Stimulated activated CD4-positive, alpha-beta T cell treated with anti-CD3 and anti-CD28 coated beads, Interleukin-2, amount 100 ng/mL, for 48 hours (primary cell): ENCODE results near the gene COQ4.
A peak's percentile ranks its signal among the peaks of the same experiment; 100 is the strongest.
"Not testable (repeated sequence)": the region's sequence is repeated elsewhere in the genome, so short reads cannot be mapped to it uniquely, and the experiment has no call there.

Experiments
- DNase-seq, 2 donors: peaks; one replicate each; pipeline ENCODE4 v3.0.0-alpha.2; 2020

Gene COQ4

GRCh38 chr9:128322404-128323211, at the start of gene COQ4, which contains the start of gene TRUB2:
Gene COQ4, plus strand, starts transcription at chr9:128322839. Its CDS starts 20 bp downstream, at chr9:128322859.
Gene TRUB2, minus strand, starts transcription at chr9:128322447. Its CDS starts 39 bp downstream, at chr9:128322408.
- peak; percentile 88 to 90 for DNase-seq

- no peak for DNase-seq
Measured at GRCh38 chr9:128274245-128274644, 48.4 kb upstream of the COQ4 start.

DNA sequence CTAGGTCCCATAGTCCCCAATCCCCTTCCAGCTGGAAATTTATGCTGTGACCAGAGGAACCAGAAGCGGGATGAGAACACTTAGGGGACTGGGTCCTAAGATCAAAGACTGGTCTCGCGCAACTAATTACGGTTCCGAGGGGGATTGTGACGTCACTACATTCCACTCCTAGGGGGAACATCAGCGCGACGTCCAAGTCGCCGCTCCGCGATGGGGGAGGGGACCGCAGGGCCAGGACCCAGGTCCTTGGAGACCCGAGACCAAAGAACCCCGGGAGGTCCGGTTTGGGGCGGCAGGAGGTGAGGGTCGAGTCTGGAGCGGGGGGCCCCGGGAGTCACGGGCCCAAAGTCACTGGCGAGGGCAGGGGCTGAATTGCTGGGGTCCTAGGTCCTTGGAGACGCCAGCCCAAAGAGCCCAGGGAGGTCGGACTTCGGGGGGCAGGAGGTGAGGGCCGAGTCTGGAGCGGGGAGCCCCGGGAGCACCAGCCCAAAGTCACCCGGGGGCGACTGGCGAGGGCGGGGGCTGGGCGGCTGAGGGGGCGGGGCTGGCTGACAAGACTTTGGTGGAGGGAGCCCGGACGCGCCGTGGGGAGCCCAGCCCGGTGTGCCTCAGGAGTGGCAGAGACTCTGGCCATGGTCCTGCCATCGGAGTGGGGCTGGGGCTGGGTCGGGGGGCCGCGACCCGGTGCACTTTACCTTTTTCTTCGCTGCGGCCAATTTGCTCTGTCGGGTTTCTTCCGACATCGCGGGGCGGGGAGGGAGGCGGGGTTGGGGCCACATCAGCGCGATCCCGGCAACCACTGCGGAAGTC, 47.2 kb upstream of the COQ4 start, which contains the start of gene GOLGA2:
Gene GOLGA2 (minus strand): TSS at position 810 of the 810 bp plus-strand sequence. CDS start 31 bp downstream, at position 779.
- no peak for DNase-seq

DNA sequence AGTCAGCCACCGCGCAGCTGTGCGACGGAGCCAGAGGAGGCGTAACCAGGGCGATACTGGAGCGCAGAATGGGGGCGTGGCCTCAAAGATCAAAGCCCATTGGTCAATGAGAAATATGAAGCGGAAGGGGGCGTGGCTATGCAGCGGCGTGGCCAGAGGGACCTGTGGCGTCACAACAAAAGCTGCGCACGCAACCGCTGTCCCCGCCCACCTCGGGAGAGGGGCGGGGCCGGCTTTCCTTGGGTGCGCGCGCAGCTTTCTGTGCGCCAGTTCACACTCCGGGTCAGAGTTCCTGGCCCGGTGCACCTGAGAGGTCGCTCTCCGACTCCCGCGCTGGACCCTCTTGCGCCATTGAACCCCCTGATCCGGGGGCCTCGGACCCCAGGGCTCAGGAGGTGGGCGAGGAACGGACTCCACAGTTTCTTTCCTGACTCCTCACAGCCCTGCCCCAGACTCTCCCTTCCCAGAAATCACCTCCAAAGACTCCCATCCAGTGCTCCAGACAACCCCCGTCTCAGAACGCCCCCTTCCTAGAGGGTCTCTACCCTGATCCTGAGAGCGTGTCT, 46.5 kb upstream of the COQ4 start, which contains the start of gene SWI5:
Gene SWI5 (plus strand): TSS at position 269 of the 566 bp plus-strand sequence.
- DNase-seq: peak; percentile 100

DNA sequence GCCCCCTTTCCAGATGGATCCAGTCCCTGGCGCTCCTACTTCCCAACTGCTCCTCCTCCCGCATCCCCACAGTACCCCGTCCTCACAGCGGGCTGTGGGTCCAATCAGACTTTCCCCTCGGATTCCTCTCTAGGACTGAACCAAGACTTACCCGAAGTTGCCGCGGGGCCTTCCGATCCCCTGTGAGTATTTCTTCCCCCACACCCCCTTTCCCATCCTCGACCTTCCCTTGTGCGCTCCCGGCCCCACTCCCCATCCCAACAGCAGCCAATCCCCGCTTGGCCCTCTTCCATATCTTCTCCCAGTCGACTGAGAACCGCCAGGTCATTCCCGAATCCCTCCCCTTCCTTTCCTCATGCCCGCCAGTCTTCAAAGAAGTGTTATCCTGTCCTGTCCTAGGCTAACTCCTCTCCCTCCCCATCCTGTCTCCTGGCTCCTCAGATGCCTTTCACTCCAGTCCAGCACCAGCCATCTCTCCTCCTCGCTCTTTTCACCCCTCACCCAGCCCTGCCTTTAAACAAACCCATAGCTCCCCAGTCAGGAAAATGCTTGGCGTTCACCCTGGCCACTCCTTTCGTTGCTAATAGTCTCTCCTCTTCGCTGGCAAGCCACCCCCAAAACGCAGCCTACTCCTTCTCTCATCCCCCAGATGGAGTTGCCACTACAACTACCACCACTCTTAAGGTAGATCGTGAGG, 45.9 kb upstream of the COQ4 start:
- DNase-seq: no peak

DNA sequence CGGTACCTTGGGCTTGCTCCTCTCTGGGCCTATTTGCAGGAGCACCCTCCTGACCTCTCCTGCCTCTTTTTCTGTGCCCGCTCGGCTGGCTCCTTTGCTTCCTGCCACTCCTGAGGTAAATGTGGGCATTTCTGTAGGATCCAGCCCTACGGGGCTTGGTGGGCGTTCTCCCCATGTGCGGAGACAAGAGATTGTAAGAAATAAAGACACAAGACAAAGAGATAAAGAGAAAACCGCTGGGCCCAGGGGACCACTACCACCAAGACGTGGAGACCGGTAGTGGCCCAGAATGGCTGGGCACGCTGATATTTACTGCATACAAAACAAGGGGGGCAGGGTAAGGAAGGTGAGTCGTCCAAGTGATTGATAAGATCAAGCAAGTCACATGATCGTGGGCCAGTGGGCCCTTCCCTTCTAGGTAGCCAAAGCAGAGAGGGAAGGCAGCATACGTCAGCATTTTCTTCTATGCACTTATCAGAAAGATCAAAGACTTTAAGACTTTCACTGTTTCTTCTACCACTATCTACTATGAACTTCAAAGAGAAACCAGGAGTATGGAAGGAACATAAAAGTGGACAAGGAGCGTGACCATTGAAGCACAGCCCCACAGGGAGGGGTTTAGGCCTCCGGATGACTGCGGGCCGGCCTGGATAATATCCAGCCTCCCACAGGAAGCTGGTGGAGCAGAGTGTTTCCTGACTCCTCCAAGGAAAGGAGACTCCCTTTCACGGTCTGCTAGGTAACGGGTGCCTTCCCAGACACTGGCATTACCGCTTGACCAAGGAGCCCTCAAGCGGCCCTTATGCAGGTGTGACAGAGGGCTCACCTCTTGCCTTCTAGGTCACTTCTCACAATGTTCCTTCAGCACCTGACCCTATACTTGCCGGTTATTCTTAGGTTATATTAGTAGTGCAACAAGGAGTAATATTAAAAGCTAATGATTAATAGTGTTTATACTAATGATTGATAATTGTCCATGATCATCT, 43.3 kb upstream of the COQ4 start:
- not testable (repeated sequence) for DNase-seq

DNA sequence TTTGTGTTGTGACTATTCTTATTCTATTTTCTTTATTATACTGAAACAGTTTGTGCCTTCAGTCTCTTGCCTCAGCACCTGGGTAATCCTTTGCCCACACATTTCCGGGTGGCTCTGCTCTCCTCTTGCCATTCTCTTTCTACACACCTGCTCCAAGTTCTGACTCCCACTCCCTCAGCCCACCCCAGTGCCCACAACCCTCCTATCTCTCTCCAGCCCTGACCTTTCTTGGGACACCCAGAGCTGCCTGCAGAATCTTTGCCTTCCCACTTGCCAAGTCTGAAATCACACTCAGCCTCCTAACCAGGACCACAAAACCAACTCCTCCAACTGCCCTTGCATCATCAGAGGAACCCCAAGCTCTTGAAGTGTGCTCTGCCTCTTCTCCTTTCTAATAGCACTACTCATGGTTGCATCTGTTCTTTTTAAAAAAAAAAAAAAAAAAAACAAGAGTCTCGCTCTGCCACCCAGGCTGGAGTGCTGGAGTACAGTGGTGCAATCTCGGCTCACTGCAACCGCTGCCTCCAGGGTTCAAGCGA, 42.5 kb upstream of the COQ4 start:
- DNase-seq: no peak

DNA sequence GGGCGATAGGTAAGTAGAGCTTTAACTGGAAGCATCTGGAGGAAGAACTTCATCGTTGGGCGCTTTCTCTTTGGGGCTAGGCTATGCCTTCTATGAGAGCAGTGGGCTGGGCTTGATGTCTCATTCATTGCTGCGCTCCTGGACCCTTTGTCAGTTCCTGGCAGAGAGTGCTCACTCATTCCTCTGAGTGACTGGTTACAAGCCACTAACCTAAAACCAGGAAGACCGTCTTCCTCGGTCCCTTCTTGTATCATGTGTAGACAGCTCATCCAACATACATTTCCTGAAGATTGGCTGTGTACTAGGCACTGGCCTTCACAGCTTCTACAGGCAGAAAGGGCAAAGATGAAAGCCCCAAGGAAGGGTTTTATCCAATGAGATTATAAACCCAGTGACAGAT, 40.1 kb upstream of the COQ4 start:
- no peak for DNase-seq

DNA sequence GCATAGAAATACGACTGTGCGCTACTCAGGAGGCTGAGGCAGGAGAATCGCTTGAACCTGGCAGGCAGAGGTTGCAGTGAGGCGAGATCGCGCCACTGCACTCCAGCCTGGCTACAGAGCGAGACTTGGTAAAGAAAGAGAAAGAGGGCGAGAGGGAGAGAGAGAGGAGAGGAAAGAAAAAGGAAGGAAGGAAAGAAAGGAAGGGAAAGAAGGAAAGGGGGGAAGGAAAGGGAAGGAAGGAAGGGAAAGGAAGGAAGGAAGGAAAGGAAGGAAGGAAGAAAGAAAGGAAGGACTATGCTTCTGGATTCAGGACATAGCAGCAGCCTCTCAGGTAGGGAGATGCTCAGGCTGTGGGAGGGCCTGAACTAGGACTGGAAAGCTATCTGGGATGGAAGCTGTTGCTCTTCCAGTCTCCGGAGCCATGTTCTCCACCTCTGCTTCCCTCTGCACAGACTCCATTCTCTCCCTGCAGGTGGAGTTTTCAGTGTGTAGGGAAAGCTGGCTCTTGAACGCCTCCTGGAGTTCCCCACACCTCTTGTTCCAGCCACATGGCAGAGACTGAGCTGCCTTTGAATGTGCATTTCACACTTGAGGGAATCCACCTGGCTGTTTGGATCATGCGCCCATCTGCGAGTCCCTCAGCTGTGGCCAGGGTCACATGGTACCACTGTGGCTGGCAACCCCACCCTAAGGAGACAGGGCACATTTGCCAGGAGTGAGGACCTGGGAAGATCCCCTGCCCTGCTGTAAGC, 37.4 kb upstream of the COQ4 start:
- DNase-seq: no peak

GRCh38 chr9:128286440-128286839, 36.2 kb upstream of the COQ4 start:
- no peak for DNase-seq

DNA sequence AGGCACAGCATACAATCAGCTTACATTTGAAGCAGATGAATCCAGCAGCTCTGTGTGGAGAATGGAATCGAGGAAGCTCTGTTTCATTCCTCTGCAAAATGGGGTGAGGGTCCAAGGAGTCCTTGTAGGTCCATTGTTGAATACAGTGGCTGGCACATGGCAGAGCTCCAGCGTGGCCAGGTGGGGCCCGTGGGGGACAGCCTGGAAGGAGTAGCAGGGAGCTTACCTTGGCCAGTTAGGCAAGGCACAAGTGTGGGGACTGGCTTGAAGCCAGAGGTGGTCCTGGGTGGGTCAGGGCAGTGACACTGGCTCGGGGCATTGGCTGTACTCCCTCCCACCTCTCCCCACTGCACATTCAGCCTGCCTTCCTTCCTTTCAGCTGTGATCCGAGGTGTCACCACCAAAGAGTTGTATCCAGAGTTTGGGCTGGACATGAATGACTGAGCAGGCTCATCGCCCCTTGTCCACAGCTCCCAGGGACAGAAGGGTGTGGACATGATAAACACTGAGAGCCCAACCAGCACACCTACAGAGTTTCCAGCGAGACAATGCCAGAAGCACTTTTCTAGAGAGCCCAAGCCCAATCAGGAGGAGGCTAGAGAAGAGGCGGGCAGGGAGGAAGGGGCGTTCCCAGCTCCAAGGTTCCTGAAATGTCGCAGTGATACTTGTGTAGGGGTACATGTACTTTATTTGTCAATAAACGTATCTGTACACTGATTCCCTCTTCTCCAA, 34.2 kb upstream of the COQ4 start:
- no peak for DNase-seq

GRCh38 chr9:128292009-128292408, 30.6 kb upstream of the COQ4 start:
- no peak for DNase-seq

DNA sequence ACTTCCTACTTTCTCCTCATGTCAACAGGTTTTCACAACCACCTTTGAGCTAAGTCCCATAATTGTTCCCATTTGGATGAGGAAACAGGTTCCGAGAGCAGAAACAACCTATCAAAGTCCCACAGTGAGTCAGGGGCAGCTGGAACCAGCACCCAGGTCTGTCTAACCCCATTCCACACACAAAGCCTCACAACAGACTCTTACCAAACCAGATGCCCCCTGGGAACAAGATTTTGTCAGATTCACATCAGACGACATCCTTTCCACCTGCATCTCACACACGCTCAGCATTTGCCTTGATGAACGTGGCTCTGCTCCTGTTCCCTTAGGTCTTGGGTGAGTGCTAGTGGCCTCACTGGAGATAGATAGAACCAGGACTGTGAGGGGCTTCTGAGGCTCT, 29.5 kb upstream of the COQ4 start:
- DNase-seq: no peak

DNA sequence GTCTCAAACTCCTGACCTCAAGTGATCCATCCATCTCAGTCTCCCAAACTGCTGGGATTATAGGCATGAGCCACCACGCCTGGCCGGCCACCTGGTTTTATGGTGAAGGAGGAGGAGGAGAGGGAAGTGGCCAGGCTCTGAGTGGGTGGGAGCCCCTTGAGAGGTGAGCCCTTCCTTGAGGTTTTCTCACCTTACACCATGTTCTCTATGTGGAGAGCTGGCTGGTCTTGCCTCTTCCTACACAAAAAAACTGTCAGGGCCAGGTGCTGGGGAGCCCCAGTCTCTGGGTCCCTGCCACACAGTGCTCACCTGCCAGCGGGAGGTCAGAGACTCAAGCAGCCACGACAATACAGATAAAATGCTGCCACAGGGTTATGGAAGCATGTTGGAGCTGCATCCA, 28.5 kb upstream of the COQ4 start:
- DNase-seq: no peak

DNA sequence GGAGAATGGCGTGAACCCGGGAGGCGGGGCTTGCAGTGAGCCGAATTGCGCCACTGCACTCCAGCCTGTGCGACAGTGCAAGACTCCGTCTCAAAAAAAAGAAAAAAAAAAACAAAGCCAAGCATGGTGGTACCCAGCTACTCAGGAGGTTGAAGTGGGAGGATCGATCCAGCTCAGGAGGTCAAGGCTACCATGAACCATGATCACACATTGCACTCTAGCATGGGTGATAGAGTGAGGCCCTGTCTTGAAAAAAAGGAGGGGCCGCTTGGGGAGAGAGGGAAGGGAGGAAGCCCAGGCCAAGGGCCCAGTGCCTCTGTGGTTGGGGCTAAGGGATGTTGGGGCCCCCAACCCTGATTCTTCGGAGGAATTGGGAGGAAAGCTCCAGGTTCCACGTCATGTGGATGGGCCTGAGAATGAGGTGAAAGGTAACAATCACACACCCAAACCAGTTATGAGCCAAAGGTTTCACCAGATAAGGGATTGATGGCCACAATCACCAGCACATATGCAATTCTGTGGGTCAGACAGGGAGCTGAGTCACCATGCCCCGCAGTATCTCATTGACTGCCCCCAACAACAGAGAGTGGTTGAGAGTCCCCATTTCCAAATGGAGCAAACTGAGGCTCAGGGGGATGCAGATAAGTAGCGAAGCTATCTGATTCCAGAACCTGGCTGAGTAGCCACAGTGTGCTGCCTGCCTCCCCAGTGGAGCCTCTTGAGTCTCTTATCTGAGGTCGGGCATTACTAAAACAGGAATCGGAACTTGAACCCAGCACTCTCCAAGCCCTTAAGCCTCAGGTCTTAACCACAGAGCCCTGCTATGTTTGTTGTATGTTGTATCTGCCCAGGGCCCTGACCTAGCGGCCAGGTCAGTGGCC, 26.1 kb upstream of the COQ4 start:
- no peak for DNase-seq

DNA sequence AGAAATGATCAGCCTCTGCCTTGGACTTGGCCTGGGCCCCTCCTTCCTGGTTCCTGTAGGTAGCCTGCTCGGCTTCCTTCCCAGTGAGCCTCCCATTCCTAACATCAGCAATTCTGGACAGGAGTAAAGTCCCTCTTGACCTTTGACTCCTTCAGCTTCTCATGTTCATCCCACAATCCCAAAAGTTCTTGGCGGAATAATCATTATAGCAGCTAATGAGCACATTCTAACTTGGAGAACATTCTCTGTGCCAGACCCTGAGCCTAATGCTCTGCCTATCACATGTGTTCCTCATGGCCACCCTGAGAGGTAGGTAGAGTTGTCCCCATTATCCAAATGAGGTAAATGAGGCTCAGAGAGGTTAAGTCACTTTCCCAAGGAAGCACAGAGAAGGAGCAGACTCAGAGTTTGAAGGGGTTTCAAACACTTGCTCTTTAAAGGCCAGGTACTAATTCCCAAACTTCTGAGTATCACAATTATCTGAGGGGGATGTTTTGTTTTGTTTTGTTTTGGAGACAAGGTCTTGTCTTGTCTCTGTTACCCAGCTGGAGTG, 25.3 kb upstream of the COQ4 start:
- DNase-seq: no peak

DNA sequence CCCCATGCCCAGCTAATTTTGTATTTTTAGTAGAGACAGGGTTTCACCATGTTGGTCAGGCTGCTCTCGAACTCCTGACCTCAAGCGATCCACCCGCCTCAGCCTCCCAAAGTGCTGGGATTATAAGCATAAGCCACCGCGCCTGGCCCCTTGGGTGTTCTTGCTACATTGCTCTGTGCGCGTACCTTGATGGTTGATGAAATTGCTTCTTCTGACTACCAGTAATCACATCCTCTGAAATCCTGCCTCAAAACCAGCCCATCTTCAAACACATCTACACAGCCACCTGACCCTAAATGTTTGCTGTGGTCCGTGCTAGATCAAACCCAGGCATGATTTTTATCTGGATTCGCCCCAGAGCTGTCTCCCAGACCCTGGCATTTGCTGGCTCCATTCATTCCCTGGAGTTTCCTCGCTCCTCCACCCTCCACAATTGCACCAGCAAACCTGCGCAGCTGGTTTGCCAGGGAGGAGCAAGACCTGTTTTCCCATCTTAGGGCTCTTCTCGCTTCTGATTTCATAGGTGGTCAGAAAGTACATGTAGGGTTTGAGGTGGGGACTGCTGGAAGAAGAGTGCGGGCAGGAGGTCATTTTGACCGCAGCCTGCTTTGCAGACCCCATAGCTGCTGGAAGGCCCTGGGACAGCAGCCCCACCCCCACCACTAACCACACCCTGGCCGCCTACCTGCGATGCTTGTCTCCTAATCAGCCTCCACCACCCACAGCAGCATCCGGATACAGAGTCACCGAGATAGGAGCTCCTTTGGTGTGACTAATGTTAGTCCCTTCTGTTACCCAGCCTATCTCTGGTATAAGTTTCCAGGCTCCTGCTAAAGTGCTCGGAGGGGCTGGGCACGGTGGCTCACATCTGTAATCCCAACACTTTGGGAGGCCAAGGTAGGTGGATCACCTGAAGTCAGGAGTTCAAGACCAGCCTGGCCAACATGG, 23.8 kb upstream of the COQ4 start:
- DNase-seq: no peak
